ENCODE measurements around the gene HOXC6.

HOXC6 gene

DNA sequence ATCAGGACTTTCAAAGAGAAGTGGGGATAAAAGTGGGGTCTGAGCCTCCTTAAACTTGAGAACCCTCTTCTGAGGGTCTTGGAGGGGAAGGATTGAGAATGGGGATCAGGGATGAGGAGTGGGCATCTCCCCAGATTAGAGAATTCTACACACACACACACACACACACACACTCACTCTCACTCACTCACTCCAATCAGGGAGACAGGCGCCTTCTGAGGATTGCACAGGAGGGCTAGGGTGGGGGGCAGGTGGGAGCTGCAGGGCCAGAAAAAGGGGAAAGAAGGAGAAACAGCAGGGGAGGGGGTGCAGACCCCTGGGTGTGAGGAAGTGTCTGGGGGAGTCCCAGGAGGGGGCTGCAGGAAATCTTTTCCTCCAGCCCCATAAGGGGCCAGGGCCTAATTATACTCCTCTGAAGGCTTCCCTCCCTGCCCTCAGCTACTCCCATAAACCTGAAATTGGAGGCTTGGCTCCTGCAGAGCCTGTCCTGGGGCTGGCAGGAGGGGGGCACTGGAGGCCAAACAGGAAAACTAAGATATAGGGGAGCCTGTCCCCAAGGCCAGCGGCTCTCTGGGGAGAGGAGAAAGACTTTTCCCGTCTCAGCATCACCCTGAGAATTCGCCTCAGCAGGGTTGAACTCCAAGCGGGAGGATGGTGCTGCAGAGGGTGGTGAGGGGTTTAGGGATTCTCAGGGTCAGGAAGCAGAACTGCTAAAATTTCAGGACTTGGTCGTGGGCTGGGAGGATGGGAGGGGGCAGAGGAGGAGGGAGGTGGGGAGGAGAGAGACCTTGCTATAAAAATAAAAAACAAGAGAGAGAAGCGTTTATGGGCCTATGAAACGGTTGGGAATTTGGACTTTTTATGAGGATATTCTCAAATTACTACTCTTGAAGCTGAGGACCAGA lies 26.7 kb upstream of the HOXC6 start:
- H2BK12ac ChIP-seq (ENCODE audit: low read length), result no peak overlapping the region
- no peak overlapping the region for H2AK5ac ChIP-seq (ENCODE audit: low read depth, low read length)
- no peak overlapping the region for H2BK120ac ChIP-seq (ENCODE audit: low read depth, low read length)
- no peak for DNase-seq (ENCODE audit: low spot score)
- peaks cover 81 to 100% (median 100%) of the 10 kb centered on the region in 3 experiments for H3K27me3 ChIP-seq (ENCODE audit: control insufficient read depth in 3 of 3, insufficient read depth in 3 of 3, low read depth in 1 of 3, low read length in 3 of 3)
- H4K8ac ChIP-seq (ENCODE audit: low read depth, low read length), result no peak overlapping the region
- H3K9me3 ChIP-seq (replicated peaks in 1 of 2; ENCODE audit: control insufficient read depth in 2 of 2, insufficient read depth in 1 of 2, low read depth in 1 of 2, low read length in 2 of 2), result peaks cover 0 to 2% of the 10 kb centered on the region in 2 donors
- H4K91ac ChIP-seq (ENCODE audit: low read depth, low read length, poor library complexity), result no peak overlapping the region
- H3K4me1 ChIP-seq (ENCODE audit: control insufficient read depth in 2 of 2, insufficient read depth in 1 of 2, low read depth in 1 of 2, low read length in 2 of 2), result no peaks in the 10 kb centered on the region
- H3K79me1 ChIP-seq (ENCODE audit: low read depth, low read length), result no peaks in the 10 kb centered on the region
- no peak overlapping the region for H2AFZ ChIP-seq (ENCODE audit: low read length)
- H3K27ac ChIP-seq (replicated peaks; ENCODE audit: low read length), result no peak overlapping the region
- H3K18ac ChIP-seq (ENCODE audit: low read length), result no peak overlapping the region
- H3K14ac ChIP-seq (ENCODE audit: low read length), result no peak overlapping the region
- no peaks in the 10 kb centered on the region for H3K36me3 ChIP-seq (replicated peaks in 1 of 2; ENCODE audit: control insufficient read depth in 2 of 2, insufficient read depth in 2 of 2, low read length in 2 of 2)
- H2BK5ac ChIP-seq (ENCODE audit: low read length), result no peak overlapping the region
- H3K23ac ChIP-seq (ENCODE audit: low read depth, low read length, poor library complexity), result no peak overlapping the region
- H3K4ac ChIP-seq (ENCODE audit: low read length), result no peak overlapping the region
- H2BK15ac ChIP-seq (ENCODE audit: low read length), result no peak overlapping the region
- WGBS, 2 donors (ENCODE audit: extremely low coverage in 2 of 2, insufficient read length in 2 of 2, insufficient replicate concordance in 1 of 2), result no CpG with 5 or more reads among the region's 8 CpGs
- no peak overlapping the region for H3K9ac ChIP-seq (ENCODE audit: low read depth, low read length, poor library complexity)
- H3K4me2 ChIP-seq (ENCODE audit: insufficient read depth, low read length, poor library complexity, severe bottlenecking), result no peak overlapping the region
- no peak overlapping the region for H3K4me3 ChIP-seq (ENCODE audit: low read length in 2 of 2)

DNA sequence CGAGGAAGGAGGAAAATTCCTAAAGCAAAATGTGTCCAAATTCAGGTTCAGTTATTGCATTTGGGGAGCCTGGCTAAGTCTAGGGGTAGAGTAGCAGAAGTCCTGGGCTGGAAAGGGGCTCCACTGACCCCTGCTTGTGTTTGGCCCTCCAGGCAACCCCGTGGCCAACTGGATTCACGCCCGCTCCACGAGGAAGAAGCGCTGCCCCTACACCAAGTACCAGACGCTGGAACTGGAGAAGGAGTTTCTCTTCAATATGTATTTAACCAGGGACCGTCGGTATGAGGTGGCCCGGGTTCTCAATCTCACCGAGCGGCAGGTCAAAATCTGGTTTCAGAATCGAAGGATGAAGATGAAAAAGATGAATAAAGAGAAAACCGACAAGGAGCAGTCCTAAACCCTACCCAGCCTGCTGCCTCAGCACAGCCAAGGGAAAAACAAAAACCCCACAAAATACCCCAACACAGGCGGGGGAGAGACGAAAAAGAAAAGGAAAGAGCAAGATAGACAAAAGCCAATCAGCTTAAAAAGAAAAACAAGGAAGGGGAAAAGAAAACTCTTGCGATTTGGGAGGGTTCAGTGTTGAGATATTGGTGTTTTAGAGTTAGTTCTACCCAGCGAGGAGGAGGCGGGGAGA lies 25.8 kb upstream of the HOXC6 start:
- WGBS, 2 donors (ENCODE audit: extremely low coverage in 2 of 2, insufficient read length in 2 of 2, insufficient replicate concordance in 1 of 2), result no CpG with 5 or more reads among the region's 19 CpGs
- no peak overlapping the region for H3K4me3 ChIP-seq (ENCODE audit: low read length in 2 of 2)
- no peak overlapping the region for H2AFZ ChIP-seq (ENCODE audit: low read length)
- no peaks in the 10 kb centered on the region for H3K36me3 ChIP-seq (replicated peaks in 1 of 2; ENCODE audit: control insufficient read depth in 2 of 2, insufficient read depth in 2 of 2, low read length in 2 of 2)
- H2BK5ac ChIP-seq (ENCODE audit: low read length), result no peak overlapping the region
- no peak overlapping the region for H4K8ac ChIP-seq (ENCODE audit: low read depth, low read length)
- no peaks in the 10 kb centered on the region for H3K4me1 ChIP-seq (ENCODE audit: control insufficient read depth in 2 of 2, insufficient read depth in 1 of 2, low read depth in 1 of 2, low read length in 2 of 2)
- H3K4me2 ChIP-seq (ENCODE audit: insufficient read depth, low read length, poor library complexity, severe bottlenecking), result no peak overlapping the region
- no peak overlapping the region for H3K4ac ChIP-seq (ENCODE audit: low read length)
- H3K79me1 ChIP-seq (ENCODE audit: low read depth, low read length), result no peaks in the 10 kb centered on the region
- peaks cover 78 to 100% (median 100%) of the 10 kb centered on the region in 3 experiments for H3K27me3 ChIP-seq (ENCODE audit: control insufficient read depth in 3 of 3, insufficient read depth in 3 of 3, low read depth in 1 of 3, low read length in 3 of 3)
- H4K91ac ChIP-seq (ENCODE audit: low read depth, low read length, poor library complexity), result no peak overlapping the region
- H2BK120ac ChIP-seq (ENCODE audit: low read depth, low read length), result no peak overlapping the region
- H3K23ac ChIP-seq (ENCODE audit: low read depth, low read length, poor library complexity), result no peak overlapping the region
- H3K9me3 ChIP-seq (replicated peaks in 1 of 2; ENCODE audit: control insufficient read depth in 2 of 2, insufficient read depth in 1 of 2, low read depth in 1 of 2, low read length in 2 of 2), result peaks cover 0 to 2% of the 10 kb centered on the region in 2 donors
- H3K18ac ChIP-seq (ENCODE audit: low read length), result no peak overlapping the region
- no peak overlapping the region for H3K14ac ChIP-seq (ENCODE audit: low read length)
- no peak for DNase-seq (ENCODE audit: low spot score)
- H2AK5ac ChIP-seq (ENCODE audit: low read depth, low read length), result no peak overlapping the region
- H3K9ac ChIP-seq (ENCODE audit: low read depth, low read length, poor library complexity), result no peak overlapping the region
- H2BK15ac ChIP-seq (ENCODE audit: low read length), result no peak overlapping the region
- no peak overlapping the region for H3K27ac ChIP-seq (replicated peaks; ENCODE audit: low read length)
- H2BK12ac ChIP-seq (ENCODE audit: low read length), result no peak overlapping the region

DNA sequence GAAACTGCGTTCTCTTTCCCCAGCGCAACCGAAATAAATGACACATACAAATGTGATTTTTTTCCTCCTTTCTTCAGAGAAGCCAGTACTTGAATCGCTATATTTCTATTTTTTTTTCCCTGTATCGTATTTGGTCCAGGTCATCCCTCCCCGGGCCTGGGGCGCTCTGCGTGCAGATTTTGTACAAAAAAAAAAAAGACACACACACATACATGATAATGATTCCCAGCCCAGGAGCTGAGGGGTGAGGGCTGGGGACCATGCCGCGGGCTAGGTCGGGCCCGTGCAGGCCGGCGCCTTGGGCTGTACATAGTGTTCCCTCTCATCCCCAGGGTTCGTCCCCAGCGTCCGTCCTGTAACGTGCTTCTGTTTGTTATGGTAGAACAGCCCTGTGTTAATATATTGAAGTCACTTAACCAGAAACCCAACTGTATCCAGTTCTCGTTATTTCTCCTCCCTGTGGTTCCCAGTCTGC lies 25.3 kb upstream of the HOXC6 start:
- Histone ChIP-seq H3K14ac (ENCODE audit: low read length) (no peak overlapping the region), H3K36me3 (replicated peaks in 1 of 2; ENCODE audit: control insufficient read depth in 2 of 2, insufficient read depth in 2 of 2, low read length in 2 of 2) (no peaks in the 10 kb centered on the region), H3K79me1 (ENCODE audit: low read depth, low read length) (no peaks in the 10 kb centered on the region), H2AK5ac (ENCODE audit: low read depth, low read length) (no peak overlapping the region), H3K27ac (replicated peaks; ENCODE audit: low read length) (no peak overlapping the region), H4K91ac (ENCODE audit: low read depth, low read length, poor library complexity) (no peak overlapping the region), H2BK5ac (ENCODE audit: low read length) (no peak overlapping the region), H2BK12ac (ENCODE audit: low read length) (no peak overlapping the region), H2AFZ (ENCODE audit: low read length) (no peak overlapping the region), H3K27me3 (ENCODE audit: control insufficient read depth in 3 of 3, insufficient read depth in 3 of 3, low read depth in 1 of 3, low read length in 3 of 3) (peaks cover 78 to 100% (median 100%) of the 10 kb centered on the region in 3 experiments), H3K4me2 (ENCODE audit: insufficient read depth, low read length, poor library complexity, severe bottlenecking) (no peak overlapping the region), H3K4me3 (ENCODE audit: low read length in 2 of 2) (no peak overlapping the region), H2BK120ac (ENCODE audit: low read depth, low read length) (no peak overlapping the region), H3K9ac (ENCODE audit: low read depth, low read length, poor library complexity) (no peak overlapping the region), H4K8ac (ENCODE audit: low read depth, low read length) (no peak overlapping the region), H3K4ac (ENCODE audit: low read length) (no peak overlapping the region), H2BK15ac (ENCODE audit: low read length) (no peak overlapping the region), H3K9me3 (replicated peaks in 1 of 2; ENCODE audit: control insufficient read depth in 2 of 2, insufficient read depth in 1 of 2, low read depth in 1 of 2, low read length in 2 of 2) (peaks cover 0 to 2% of the 10 kb centered on the region in 2 donors), H3K4me1 (ENCODE audit: control insufficient read depth in 2 of 2, insufficient read depth in 1 of 2, low read depth in 1 of 2, low read length in 2 of 2) (no peaks in the 10 kb centered on the region), H3K18ac (ENCODE audit: low read length) (no peak overlapping the region), H3K23ac (ENCODE audit: low read depth, low read length, poor library complexity) (no peak overlapping the region)
- DNase-seq (ENCODE audit: low spot score), result no peak
- no CpG with 5 or more reads among the region's 19 CpGs for WGBS, 2 donors (ENCODE audit: extremely low coverage in 2 of 2, insufficient read length in 2 of 2, insufficient replicate concordance in 1 of 2)

DNA sequence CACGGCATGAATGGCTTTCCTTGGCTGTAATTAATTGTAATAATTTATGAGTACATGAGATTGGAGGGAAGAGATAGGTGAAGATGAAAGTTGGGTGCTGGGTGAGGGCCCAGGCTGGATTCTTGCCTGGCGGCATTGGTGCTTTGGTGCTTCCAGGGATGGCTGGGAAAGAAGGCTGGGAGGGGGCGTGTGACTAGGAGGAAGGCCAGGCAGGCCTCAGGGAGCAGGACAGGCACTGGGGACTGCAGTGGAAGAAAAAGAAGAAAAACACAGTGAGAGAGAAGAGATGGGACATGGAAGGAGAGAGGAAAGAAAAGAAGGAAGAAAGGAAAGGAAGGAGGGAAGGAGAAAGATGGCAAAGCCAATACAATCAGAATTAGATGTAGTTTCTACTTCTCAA lies 24.6 kb upstream of the HOXC6 start:
- H2AFZ ChIP-seq (ENCODE audit: low read length), result no peak overlapping the region
- no peak overlapping the region for H2BK5ac ChIP-seq (ENCODE audit: low read length)
- peaks cover 77 to 100% (median 99%) of the 10 kb centered on the region in 3 experiments for H3K27me3 ChIP-seq (ENCODE audit: control insufficient read depth in 3 of 3, insufficient read depth in 3 of 3, low read depth in 1 of 3, low read length in 3 of 3)
- no peak overlapping the region for H4K8ac ChIP-seq (ENCODE audit: low read depth, low read length)
- no peak overlapping the region for H2BK12ac ChIP-seq (ENCODE audit: low read length)
- no peak overlapping the region for H2BK120ac ChIP-seq (ENCODE audit: low read depth, low read length)
- no peaks in the 10 kb centered on the region for H3K79me1 ChIP-seq (ENCODE audit: low read depth, low read length)
- no peak overlapping the region for H4K91ac ChIP-seq (ENCODE audit: low read depth, low read length, poor library complexity)
- no peak overlapping the region for H3K27ac ChIP-seq (replicated peaks; ENCODE audit: low read length)
- no peaks in the 10 kb centered on the region for H3K4me1 ChIP-seq (ENCODE audit: control insufficient read depth in 2 of 2, insufficient read depth in 1 of 2, low read depth in 1 of 2, low read length in 2 of 2)
- H3K36me3 ChIP-seq (replicated peaks in 1 of 2; ENCODE audit: control insufficient read depth in 2 of 2, insufficient read depth in 2 of 2, low read length in 2 of 2), result no peaks in the 10 kb centered on the region
- H3K4me3 ChIP-seq (ENCODE audit: low read length in 2 of 2), result no peak overlapping the region
- no peak overlapping the region for H3K4me2 ChIP-seq (ENCODE audit: insufficient read depth, low read length, poor library complexity, severe bottlenecking)
- no peak overlapping the region for H3K14ac ChIP-seq (ENCODE audit: low read length)
- no peak overlapping the region for H3K18ac ChIP-seq (ENCODE audit: low read length)
- no peak overlapping the region for H2BK15ac ChIP-seq (ENCODE audit: low read length)
- WGBS, 2 donors (ENCODE audit: extremely low coverage in 2 of 2, insufficient read length in 2 of 2, insufficient replicate concordance in 1 of 2), result no CpG with 5 or more reads among the region's 3 CpGs
- peaks cover 0 to 2% of the 10 kb centered on the region in 2 donors for H3K9me3 ChIP-seq (replicated peaks in 1 of 2; ENCODE audit: control insufficient read depth in 2 of 2, insufficient read depth in 1 of 2, low read depth in 1 of 2, low read length in 2 of 2)
- H3K23ac ChIP-seq (ENCODE audit: low read depth, low read length, poor library complexity), result no peak overlapping the region
- no peak for DNase-seq (ENCODE audit: low spot score)
- no peak overlapping the region for H3K9ac ChIP-seq (ENCODE audit: low read depth, low read length, poor library complexity)
- H2AK5ac ChIP-seq (ENCODE audit: low read depth, low read length), result no peak overlapping the region
- no peak overlapping the region for H3K4ac ChIP-seq (ENCODE audit: low read length)
